Fibroblast of mammary gland (primary cell): ENCODE results near the gene CORO2B.

Source experiments
- DNase-seq: peaks from one replicate; pipeline ENCODE4 v3.0.0-alpha.2; 2010; ENCODE audit warnings: low read depth
- H3K4me3 ChIP-seq: 2 replicates; pipeline ENCODE4 v1.5.1; 2011; ENCODE audit warnings: low read depth, mild to moderate bottlenecking, low read length, moderate library complexity; ENCODE audit not compliant: control insufficient read depth
- CTCF ChIP-seq: conservative IDR thresholded peaks from 2 replicates; pipeline ENCODE4 v1.5.1; 2011; ENCODE audit warnings: low read depth, low read length, inconsistent platforms; ENCODE audit not compliant: control insufficient read depth, insufficient read depth

CORO2B gene

GRCh38 chr15:68734352-68734751, 155.6 kb downstream of the CORO2B start:
- no peak for TF ChIP-seq CTCF
- no peak overlapping the region for H3K4me3 ChIP-seq
- no peak for DNase-seq

GRCh38 chr15:68734881-68735280, 156.1 kb downstream of the CORO2B start:
- no peak for TF ChIP-seq CTCF
- no peak overlapping the region for H3K4me3 ChIP-seq
- DNase-seq: no peak

- H3K4me3 ChIP-seq: no peak overlapping the region
- DNase-seq: no peak
- TF ChIP-seq CTCF: no peak
Observed at GRCh38 chr15:68735610-68736009, 156.8 kb downstream of the CORO2B start.

- DNase-seq: no peak
- no peak overlapping the region for H3K4me3 ChIP-seq
- no peak for TF ChIP-seq CTCF
Observed at GRCh38 chr15:68739390-68740080, 160.7 kb downstream of the CORO2B start.

GRCh38 chr15:68743256-68743655, 164.5 kb downstream of the CORO2B start:
- TF ChIP-seq CTCF: no peak
- no peak for DNase-seq
- H3K4me3 ChIP-seq: no peak overlapping the region

GRCh38 chr15:68749365-68749764, 170.6 kb downstream of the CORO2B start:
- H3K4me3 ChIP-seq: no peak overlapping the region
- DNase-seq: no peak
- TF ChIP-seq CTCF: no peak

GRCh38 chr15:68749793-68750192, 171.0 kb downstream of the CORO2B start:
- H3K4me3 ChIP-seq: no peak overlapping the region
- DNase-seq: peak; percentile 24
- TF ChIP-seq CTCF: no peak
